GM23338 (cell line): ENCODE measurements around the gene PSMD3. TPM values are rescaled to one million over a fixed set of nuclear protein-coding genes. Genes with fewer than 3 reads are reported as not detected.

ENCODE experiments used
- ATAC-seq: fragments of 200-7000 bp; cut with Tn5 transposase; 3 replicates; pipeline ENCODE4 v1.9.1; 2020
- DNase-seq: peaks from one replicate; pipeline ENCODE4 v3.0.0-alpha.2; 2015; ENCODE audit warnings: low spot score
- H2AFZ ChIP-seq: fragments of 200-600 bp; sonication (generic); 2 replicates; pipeline ENCODE4 v1.8.0; 2016; ENCODE audit warnings: antibody characterized with exemption, mild to moderate bottlenecking, moderate library complexity
- H3F3A ChIP-seq: fragments of 200-600 bp; sonication (generic); replicated peaks from 2 replicates; pipeline ENCODE4 v1.8.0; 2017; ENCODE audit warnings: antibody characterized with exemption, mixed run types, low read depth
- H3K27ac ChIP-seq: fragments of 200-600 bp; sonication (generic); 2 replicates; pipeline ENCODE4 v1.6.1; 2016; ENCODE audit warnings: low read depth
- H3K27me3 ChIP-seq: fragments of 200-600 bp; sonication (generic); 2 replicates; pipeline ENCODE4 v1.8.0; 2016; ENCODE audit warnings: mild to moderate bottlenecking, mixed run types, moderate library complexity; ENCODE audit not compliant: insufficient read depth
- H3K36me3 ChIP-seq: fragments of 200-600 bp; sonication (generic); 2 replicates; pipeline ENCODE4 v1.8.0; 2016; ENCODE audit warnings: mild to moderate bottlenecking; ENCODE audit not compliant: insufficient read depth
- H3K4me1 ChIP-seq: fragments of 200-600 bp; sonication (generic); 2 replicates; pipeline ENCODE4 v1.8.0; 2016; ENCODE audit warnings: mild to moderate bottlenecking, moderate library complexity; ENCODE audit not compliant: insufficient read depth
- H3K4me2 ChIP-seq: fragments of 200-600 bp; sonication (generic); 2 replicates; pipeline ENCODE4 v1.7.1; 2017; ENCODE audit warnings: mixed run types
- H3K4me3 ChIP-seq: fragments of 200-600 bp; sonication (generic); 2 replicates; pipeline ENCODE4 v1.6.1; 2016; ENCODE audit warnings: mixed run types
- H3K79me2 ChIP-seq: fragments of 200-600 bp; sonication (generic); replicated peaks from 2 replicates; pipeline ENCODE4 v1.8.0; 2017; ENCODE audit warnings: mild to moderate bottlenecking; ENCODE audit not compliant: insufficient read depth
- H3K9me2 ChIP-seq: fragments of 200-600 bp; sonication (generic); 2 replicates; pipeline ENCODE4 v1.8.0; 2017; ENCODE audit not compliant: insufficient read depth
- H4K20me1 ChIP-seq: fragments of 200-600 bp; sonication (generic); replicated peaks from 2 replicates; pipeline ENCODE4 v1.8.0; 2017; ENCODE audit warnings: mild to moderate bottlenecking; ENCODE audit not compliant: insufficient read depth
- H3K27ac Mint-ChIP-seq: 2 replicates; pipeline ENCODE4 v1.8.0; 2020; ENCODE audit warnings: inconsistent platforms, mild to moderate bottlenecking, moderate library complexity, mixed read lengths
- H3K27me3 Mint-ChIP-seq: 3 replicates; pipeline ENCODE4 v1.8.0; 2022; ENCODE audit warnings: low read depth, mild to moderate bottlenecking, moderate library complexity, mixed read lengths, inconsistent platforms; ENCODE audit not compliant: insufficient read depth, poor library complexity
- H3K36me3 Mint-ChIP-seq: 3 replicates; pipeline ENCODE4 v1.8.0; 2021; ENCODE audit warnings: low read depth, mild to moderate bottlenecking, inconsistent platforms, moderate library complexity, mixed read lengths
- H3K4me1 Mint-ChIP-seq: 3 replicates; pipeline ENCODE4 v1.8.0; 2020; ENCODE audit warnings: mild to moderate bottlenecking, inconsistent platforms, mixed read lengths
- H3K4me3 Mint-ChIP-seq: 3 replicates; pipeline ENCODE4 v1.8.0; 2021; ENCODE audit warnings: moderate library complexity, mild to moderate bottlenecking, inconsistent platforms, mixed read lengths
- H3K9me3 Mint-ChIP-seq: 3 replicates; pipeline ENCODE4 v1.8.0; 2020; ENCODE audit warnings: moderate library complexity, mild to moderate bottlenecking, inconsistent platforms, mixed read lengths
- CREB1 ChIP-seq: fragments of 250-450 bp; sonication (Bioruptor Pico); IDR thresholded peaks from 2 replicates; pipeline ENCODE4 v1.5.0; 2020; ENCODE audit warnings: low read depth, mild to moderate bottlenecking, moderate library complexity
- CTCF ChIP-seq, 2 experiments: fragments of 200-600 bp in 1 of 2; sonication (generic) in 1 of 2; conservative IDR thresholded peaks; 2 replicates each; pipeline versions ENCODE4 v1.5.1 to v1.6.1; 2016 to 2017; ENCODE audit warnings: antibody characterized with exemption in 2 of 2, low read depth in 2 of 2, mild to moderate bottlenecking in 2 of 2, moderate library complexity in 1 of 2
- EZH2 ChIP-seq: fragments of 200-600 bp; sonication (generic); IDR thresholded peaks from one replicate; pipeline ENCODE4 v1.8.0; 2017; ENCODE audit warnings: antibody characterized with exemption, mild to moderate bottlenecking, low read depth; ENCODE audit not compliant: unreplicated experiment
- EZH2phosphoT487 ChIP-seq: fragments of 200-600 bp; sonication (generic); IDR thresholded peaks from one replicate; pipeline ENCODE4 v1.8.1; 2018; ENCODE audit warnings: antibody characterized with exemption; ENCODE audit not compliant: unreplicated experiment
- NANOG ChIP-seq: IDR thresholded peaks from 2 replicates; pipeline ENCODE4 v1.6.1; 2016; ENCODE audit warnings: antibody characterized with exemption, borderline replicate concordance
- POLR2AphosphoS5 ChIP-seq: IDR thresholded peaks from 2 replicates; pipeline ENCODE4 v1.6.1; 2016; ENCODE audit warnings: antibody characterized with exemption, low read depth
- REST ChIP-seq: IDR thresholded peaks from one replicate; pipeline ENCODE4 v1.6.1; 2018; ENCODE audit warnings: antibody characterized with exemption; ENCODE audit not compliant: unreplicated experiment
- STAT1 ChIP-seq: IDR thresholded peaks from one replicate; pipeline ENCODE4 v1.6.1; 2016; ENCODE audit warnings: antibody characterized with exemption; ENCODE audit not compliant: unreplicated experiment
- ZNF114 ChIP-seq: fragments of 250-450 bp; sonication (Bioruptor Pico); IDR thresholded peaks from 2 replicates; pipeline ENCODE4 v1.5.0; 2020; ENCODE audit warnings: mild to moderate bottlenecking, moderate library complexity
- ZNF331 ChIP-seq: fragments of 250-450 bp; sonication (Bioruptor Pico); IDR thresholded peaks from 2 replicates; pipeline ENCODE4 v1.5.0; 2020; ENCODE audit warnings: low read depth, mild to moderate bottlenecking, moderate library complexity
- polyA plus RNA-seq: library from polyadenylated mRNA; unstranded; fragments of >200 nt; fragmentation: Nextera tagmentation; extraction: Ambion mirVana; gene quantifications from 2 replicates; pipeline ENCODE4 v1.2.1, GENCODE V29; 2016
- total RNA-seq: library from RNA; depleted of rRNA; stranded (reverse); fragments of >200 nt; shearing (Covaris generic); gene quantifications from 2 replicates; pipeline ENCODE4 v1.2.3, GENCODE V29; 2014
- TF ChIP-seq, protein P1 (sequence below): IDR thresholded peaks from 2 replicates; pipeline ENCODE4 v1.6.1; 2016; ENCODE audit warnings: antibody characterized with exemption

PSMD3 gene
- total and polyA plus RNA-seq, 2 experiments from 2014 or later: 112 to 217 TPM

DNA sequence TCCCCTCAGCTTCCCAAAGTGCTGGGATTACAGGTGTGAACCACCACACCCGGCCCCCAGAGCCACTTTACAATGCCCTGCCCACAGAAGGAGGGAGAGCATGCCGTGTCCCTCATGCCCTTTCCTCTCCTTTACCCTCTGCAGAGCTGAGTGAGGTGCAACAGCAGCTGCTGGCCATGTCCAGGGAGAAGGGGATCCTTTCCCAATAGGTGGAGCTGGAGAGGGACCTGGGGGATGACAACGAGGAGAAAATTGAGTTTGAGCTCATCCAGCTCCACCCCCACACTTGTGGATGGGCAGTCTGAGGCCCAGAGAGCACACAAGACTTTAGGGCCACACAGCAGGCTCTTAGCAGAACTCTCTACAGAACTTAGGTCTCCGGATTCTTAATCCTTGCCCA is 25.7 kb upstream of the PSMD3 start:
- Histone ChIP-seq H3K4me3 (no peak overlapping the region), H3K27ac (no peak overlapping the region), H3K9me2 (no peaks in the 10 kb centered on the region), H3K36me3 (no peaks in the 10 kb centered on the region), H3K4me1 (peaks cover 10% of the 10 kb centered on the region; the same call in 1 of the 2 replicates), H3F3A (0 out of 2 replicates have a peak, but pooled peaks cover 7% of the 10 kb centered on the region), H2AFZ (no peak overlapping the region), H3K4me2 (no peak overlapping the region), H4K20me1 (no peaks in the 10 kb centered on the region), H3K27me3 (0 out of 2 replicates have a peak, but pooled peaks cover 4% of the 10 kb centered on the region), H3K79me2 (no peaks in the 10 kb centered on the region)
- DNase-seq (peak; percentile 50), ATAC-seq (no peak)
- Mint-ChIP-seq H3K4me3 (no peak overlapping the region; the same call in 2 of the 3 replicates), H3K27me3 (peaks cover 25% of the 10 kb centered on the region), H3K27ac (0 out of 2 replicates have a peak overlapping the region, but pooled peaks have one; percentile 77), H3K9me3 (no peaks in the 10 kb centered on the region), H3K36me3 (no peaks in the 10 kb centered on the region), H3K4me1 (peaks cover 26% of the 10 kb centered on the region)
- no peak for TF ChIP-seq STAT1
- no peak for TF ChIP-seq EZH2
- TF ChIP-seq CTCF (conservative IDR thresholded peaks at IDR 0.05; ENCODE audit: low read depth in 2 of 2): peak in 1 of 2 experiments; percentile 44; a peak in 2 of 4 replicates

DNA sequence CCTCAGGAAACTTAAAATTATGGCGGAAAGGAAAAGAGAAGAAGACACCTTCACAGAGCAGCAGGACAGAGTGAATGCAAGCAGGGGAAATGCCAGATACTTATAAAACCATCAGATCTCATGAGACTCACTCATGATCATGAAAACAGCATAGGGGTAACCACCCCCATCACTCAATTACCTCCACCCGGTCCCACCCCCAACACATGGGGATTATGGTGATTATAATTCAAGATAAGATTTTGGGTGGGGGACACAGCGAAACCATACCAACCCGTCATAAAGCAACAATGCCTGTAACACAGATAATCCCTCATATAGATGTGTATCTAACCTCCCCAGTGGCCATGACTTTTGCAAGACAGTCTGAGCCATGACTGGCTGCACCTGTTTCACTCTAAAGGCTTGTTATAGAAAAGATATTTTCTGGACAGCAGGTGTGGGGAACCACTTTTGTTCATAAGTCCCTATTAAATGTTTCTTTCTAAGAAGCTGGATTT is 24.8 kb upstream of the PSMD3 start:
- Mint-ChIP-seq H3K4me1 (peaks cover 22% of the 10 kb centered on the region), H3K27me3 (peaks cover 26% of the 10 kb centered on the region), H3K9me3 (no peaks in the 10 kb centered on the region), H3K27ac (no peak overlapping the region), H3K4me3 (no peak overlapping the region), H3K36me3 (no peaks in the 10 kb centered on the region)
- Histone ChIP-seq H2AFZ (no peak overlapping the region), H3K36me3 (no peaks in the 10 kb centered on the region), H4K20me1 (no peaks in the 10 kb centered on the region), H3K9me2 (no peaks in the 10 kb centered on the region), H3K79me2 (no peaks in the 10 kb centered on the region), H3K4me3 (no peak overlapping the region), H3K27ac (no peak overlapping the region), H3K27me3 (0 out of 2 replicates have a peak, but pooled peaks cover 4% of the 10 kb centered on the region), H3F3A (0 out of 2 replicates have a peak, but pooled peaks cover 7% of the 10 kb centered on the region), H3K4me1 (peaks cover 10% of the 10 kb centered on the region; the same call in 1 of the 2 replicates), H3K4me2 (no peak overlapping the region)
- no peak for ATAC-seq
- DNase-seq: no peak
- TF ChIP-seq POLR2AphosphoS5 (no peak), EZH2phosphoT487 (no peak), CREB1 (CRISPR knock-in tag) (no peak), EZH2 (no peak), NANOG (no peak), ZNF114 (CRISPR knock-in tag) (no peak), STAT1 (no peak), REST (no peak), ZNF331 (CRISPR knock-in tag) (no peak), CTCF (conservative IDR thresholded peaks at IDR 0.05; ENCODE audit: low read depth in 2 of 2) (no peak)
- TF ChIP-seq, protein P1, sequence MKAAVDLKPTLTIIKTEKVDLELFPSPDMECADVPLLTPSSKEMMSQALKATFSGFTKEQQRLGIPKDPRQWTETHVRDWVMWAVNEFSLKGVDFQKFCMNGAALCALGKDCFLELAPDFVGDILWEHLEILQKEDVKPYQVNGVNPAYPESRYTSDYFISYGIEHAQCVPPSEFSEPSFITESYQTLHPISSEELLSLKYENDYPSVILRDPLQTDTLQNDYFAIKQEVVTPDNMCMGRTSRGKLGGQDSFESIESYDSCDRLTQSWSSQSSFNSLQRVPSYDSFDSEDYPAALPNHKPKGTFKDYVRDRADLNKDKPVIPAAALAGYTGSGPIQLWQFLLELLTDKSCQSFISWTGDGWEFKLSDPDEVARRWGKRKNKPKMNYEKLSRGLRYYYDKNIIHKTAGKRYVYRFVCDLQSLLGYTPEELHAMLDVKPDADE: no peak
